IMR-90 (cell line): ENCODE results near the gene STK10. TPM values are rescaled to one million over a fixed set of nuclear protein-coding genes. Genes with fewer than 3 reads are reported as not detected.

Experiments
- ATAC-seq: fragments of 200-7000 bp; cut with Tn5 transposase; 2 replicates; pipeline ENCODE4 v1.9.1; 2020; ENCODE audit warnings: low read depth, mild to moderate bottlenecking, moderate library complexity
- BruUV-seq: library from RNA; stranded (reverse); fragments of 400-500 nt; replicated peaks from 2 replicates; lab custom pipeline; 2021; lab: Mats Ljungman, UMichigan
- CTCF ChIA-PET: fragments of 300-600 bp; formaldehyde crosslinking; extraction: SDS; loops from one replicate; lab custom pipeline; 2021; ENCODE audit warnings: antibody characterized with exemption; lab: Yijun Ruan, JAX
- POLR2A ChIA-PET: fragments of 300-600 bp; sonication (Branson Sonifier 250); formaldehyde crosslinking; loops from one replicate; lab custom pipeline; 2022; ENCODE audit warnings: antibody characterized with exemption; ENCODE audit not compliant: unreplicated experiment; lab: Charles Lee
- DNase-seq: peaks from one replicate; pipeline ENCODE4 v3.0.0; 2013
- H2AFZ ChIP-seq: replicated peaks from 2 replicates; pipeline ENCODE3; 2013; ENCODE audit warnings: low read length, mild to moderate bottlenecking; ENCODE audit not compliant: poor library complexity
- H2AK5ac ChIP-seq: 2 replicates; pipeline ENCODE4 v1.6.1; 2013; ENCODE audit warnings: low read depth, low read length, inconsistent platforms
- H2AK9ac ChIP-seq: replicated peaks from 2 replicates; pipeline ENCODE3; 2013; ENCODE audit warnings: mild to moderate bottlenecking, low read depth, low read length, moderate library complexity; ENCODE audit not compliant: poor library complexity
- H2BK120ac ChIP-seq: 2 replicates; pipeline ENCODE4 v1.6.1; 2013; ENCODE audit warnings: low read depth, low read length, inconsistent platforms
- H2BK15ac ChIP-seq: 3 replicates; pipeline ENCODE4 v1.6.1; 2013; ENCODE audit warnings: low read depth, low read length, inconsistent platforms
- H2BK20ac ChIP-seq: 2 replicates; pipeline ENCODE4 v1.6.1; 2013; ENCODE audit warnings: low read depth, mild to moderate bottlenecking, inconsistent platforms, low read length, moderate library complexity
- H2BK5ac ChIP-seq: 2 replicates; pipeline ENCODE4 v1.6.1; 2013; ENCODE audit warnings: mild to moderate bottlenecking, low read depth, low read length, inconsistent platforms; ENCODE audit not compliant: poor library complexity, severe bottlenecking
- H3K14ac ChIP-seq: replicated peaks from 2 replicates; pipeline ENCODE4 v1.6.1; 2013; ENCODE audit warnings: low read depth, low read length, inconsistent platforms
- H3K18ac ChIP-seq: 2 replicates; pipeline ENCODE4 v1.6.1; 2013; ENCODE audit warnings: low read depth, low read length, control low read depth
- H3K23ac ChIP-seq: 2 replicates; pipeline ENCODE4 v1.6.1; 2013; ENCODE audit warnings: low read depth, low read length, inconsistent platforms
- H3K27ac ChIP-seq: 2 replicates; pipeline ENCODE4 v1.5.1; 2013; ENCODE audit warnings: mild to moderate bottlenecking, control low read depth, low read length; ENCODE audit not compliant: insufficient read depth
- H3K27me3 ChIP-seq: 2 replicates; pipeline ENCODE4 v1.6.1; 2013; ENCODE audit warnings: low read length; ENCODE audit not compliant: control insufficient read depth, insufficient read depth
- H3K36me3 ChIP-seq: 2 replicates; pipeline ENCODE4 v1.6.1; 2013; ENCODE audit warnings: low read length, mixed read lengths; ENCODE audit not compliant: control insufficient read depth, insufficient read depth
- H3K4ac ChIP-seq: 2 replicates; pipeline ENCODE4 v1.6.1; 2013; ENCODE audit warnings: low read depth, low read length, inconsistent platforms
- H3K4me1 ChIP-seq: 2 replicates; pipeline ENCODE4 v1.6.1; 2013; ENCODE audit warnings: low read length, mixed read lengths; ENCODE audit not compliant: control insufficient read depth, insufficient read depth
- H3K4me2 ChIP-seq: 2 replicates; pipeline ENCODE4 v1.6.1; 2013; ENCODE audit warnings: low read depth, mild to moderate bottlenecking, control low read depth, low read length, moderate library complexity
- H3K4me3 ChIP-seq: 2 replicates; pipeline ENCODE4 v1.5.1; 2013; ENCODE audit warnings: low read depth, mild to moderate bottlenecking, control low read depth, low read length, moderate library complexity; ENCODE audit not compliant: insufficient read depth
- H3K56ac ChIP-seq: 2 replicates; pipeline ENCODE4 v1.6.1; 2013; ENCODE audit warnings: low read length, inconsistent platforms; ENCODE audit not compliant: insufficient read depth; ENCODE audit errors: extremely low read depth
- H3K79me1 ChIP-seq, 2 experiments: 2 replicates each; pipeline ENCODE4 v1.6.1; 2013; ENCODE audit warnings: low read length in 2 of 2, inconsistent platforms in 1 of 2, low read depth in 1 of 2
- H3K9ac ChIP-seq: 2 replicates; pipeline ENCODE4 v1.6.1; 2013; ENCODE audit warnings: low read depth, low read length, control low read depth
- H3K9me1 ChIP-seq: 2 replicates; pipeline ENCODE4 v1.6.1; 2013; ENCODE audit warnings: low read length, inconsistent platforms; ENCODE audit not compliant: insufficient read depth
- H3K9me3 ChIP-seq: 2 replicates; pipeline ENCODE4 v1.6.1; 2013; ENCODE audit warnings: low read length; ENCODE audit not compliant: control insufficient read depth, insufficient read depth
- H4K20me1 ChIP-seq: 2 replicates; pipeline ENCODE4 v1.6.1; 2013; ENCODE audit warnings: low read length, inconsistent platforms; ENCODE audit not compliant: insufficient read depth
- H4K5ac ChIP-seq: 2 replicates; pipeline ENCODE4 v1.6.1; 2013; ENCODE audit warnings: mild to moderate bottlenecking, low read depth, low read length, control low read depth
- H4K8ac ChIP-seq, 2 experiments: 2 replicates each; pipeline ENCODE4 v1.6.1; 2013; ENCODE audit warnings: low read depth in 2 of 2, low read length in 2 of 2, control low read depth in 1 of 2, inconsistent platforms in 1 of 2
- H4K91ac ChIP-seq: 2 replicates; pipeline ENCODE4 v1.6.1; 2013; ENCODE audit warnings: low read depth, low read length, inconsistent platforms; ENCODE audit not compliant: insufficient read depth
- BHLHE40 ChIP-seq: fragments of 150-350 bp; IDR thresholded peaks from 2 replicates; pipeline ENCODE4 v1.6.1; 2016; ENCODE audit warnings: mild to moderate bottlenecking, low read depth, low read length
- CEBPB ChIP-seq: IDR thresholded peaks from 2 replicates; pipeline ENCODE4 v1.6.1; 2012; ENCODE audit warnings: low read depth, low read length, improper control_type of control experiment
- CHD1 ChIP-seq: IDR thresholded peaks from 2 replicates; pipeline ENCODE4 v1.6.1; 2012; ENCODE audit warnings: low read depth, low read length, improper control_type of control experiment
- FOS ChIP-seq: fragments of 150-350 bp; IDR thresholded peaks from 2 replicates; pipeline ENCODE4 v1.6.1; 2016; ENCODE audit warnings: low read depth, low read length
- MAFK ChIP-seq: IDR thresholded peaks from 2 replicates; pipeline ENCODE4 v1.6.1; 2012; ENCODE audit warnings: low read depth, low read length, improper control_type of control experiment
- MAZ ChIP-seq: IDR thresholded peaks from 2 replicates; pipeline ENCODE4 v1.6.1; 2012; ENCODE audit warnings: low read depth, mild to moderate bottlenecking, low read length, improper control_type of control experiment, moderate library complexity, borderline replicate concordance
- NFE2L2 ChIP-seq: fragments of 150-350 bp; IDR thresholded peaks from 2 replicates; pipeline ENCODE4 v1.6.1; 2016; ENCODE audit warnings: low read depth, mild to moderate bottlenecking, low read length
- POLR2A ChIP-seq: IDR thresholded peaks from 2 replicates; pipeline ENCODE4 v1.6.1; 2012; ENCODE audit warnings: mild to moderate bottlenecking, low read depth, low read length
- RAD21 ChIP-seq: IDR thresholded peaks from 2 replicates; pipeline ENCODE4 v1.6.1; 2012; ENCODE audit warnings: low read length, improper control_type of control experiment
- RCOR1 ChIP-seq: IDR thresholded peaks from 2 replicates; pipeline ENCODE4 v1.6.1; 2012; ENCODE audit warnings: mild to moderate bottlenecking, low read length, improper control_type of control experiment; ENCODE audit not compliant: insufficient replicate concordance
- RFX5 ChIP-seq: IDR thresholded peaks from 2 replicates; pipeline ENCODE4 v1.8.0; 2012; ENCODE audit warnings: low read depth, mild to moderate bottlenecking, low read length, moderate library complexity
- SMC3 ChIP-seq: fragments of 150-350 bp; IDR thresholded peaks from 2 replicates; pipeline ENCODE4 v1.6.1; 2016; ENCODE audit warnings: low read depth, mild to moderate bottlenecking, antibody characterized with exemption, low read length, moderate library complexity
- WGBS, 2 experiments: methylation state at CpG; one replicate each; pipeline versions ENCODE4 v1.1.5 to v1.1.7; 2013; ENCODE audit warnings: missing lambda C conversion rate in 2 of 2; ENCODE audit not compliant: insufficient read length in 1 of 2; ENCODE audit errors: extremely low coverage in 2 of 2; 5-methylcytosine and 5-hydroxymethylcytosine counted together
- dilution Hi-C: fragments of 300-500 bp; cut with HindIII; formaldehyde crosslinking; loops from one replicate; pipeline ENCODE4 v1.14.3; 2018; ENCODE audit warnings: low sequenced_read_pairs; ENCODE audit not compliant: unreplicated experiment
- in situ Hi-C: fragments of 300-500 bp; cut with MboI; formaldehyde crosslinking; loops from 3 replicates; pipeline ENCODE4 v1.14.3; 2019; ENCODE audit warnings: low sequenced_read_pairs, inconsistent platforms, mixed read lengths
- intact Hi-C: fragments of 100-400 bp; cut with micrococcal nuclease; formaldehyde crosslinking; loops from 2 replicates; pipeline ENCODE4 v1.10.0; 2022
- polyA plus RNA-seq, 3 experiments: library from polyadenylated mRNA; depleted of rRNA; stranded (reverse); fragments of >200 nt; gene quantifications; 2 replicates each; pipeline ENCODE4 v1.2.3, GENCODE V29; 2012; ENCODE audit warnings: low replicate concordance in 1 of 3
- total RNA-seq: library from RNA; depleted of rRNA; stranded (reverse); fragments of >200 nt; gene quantifications from 2 replicates; pipeline ENCODE4 v1.2.3, GENCODE V29; 2012
- TF ChIP-seq, protein P1 (sequence below): fragments of 150-350 bp; IDR thresholded peaks from 2 replicates; pipeline ENCODE4 v1.6.1; 2016; ENCODE audit warnings: low read depth, mild to moderate bottlenecking, low read length, moderate library complexity, borderline replicate concordance
- TF ChIP-seq, protein P2 (sequence below): fragments of 150-350 bp; IDR thresholded peaks from 2 replicates; pipeline ENCODE4 v1.6.1; 2017; ENCODE audit warnings: mild to moderate bottlenecking, antibody characterized with exemption, low read length, low read depth
- TF ChIP-seq, protein P3 (sequence below): conservative IDR thresholded peaks from 2 replicates; pipeline ENCODE4 v1.5.1; 2012; ENCODE audit warnings: mild to moderate bottlenecking, low read depth, low read length, improper control_type of control experiment

Gene STK10
- total and polyA plus RNA-seq, 2 of the 4 experiments (the other 2 are of a cell fraction): 15.4 to 18.5 TPM

DNA sequence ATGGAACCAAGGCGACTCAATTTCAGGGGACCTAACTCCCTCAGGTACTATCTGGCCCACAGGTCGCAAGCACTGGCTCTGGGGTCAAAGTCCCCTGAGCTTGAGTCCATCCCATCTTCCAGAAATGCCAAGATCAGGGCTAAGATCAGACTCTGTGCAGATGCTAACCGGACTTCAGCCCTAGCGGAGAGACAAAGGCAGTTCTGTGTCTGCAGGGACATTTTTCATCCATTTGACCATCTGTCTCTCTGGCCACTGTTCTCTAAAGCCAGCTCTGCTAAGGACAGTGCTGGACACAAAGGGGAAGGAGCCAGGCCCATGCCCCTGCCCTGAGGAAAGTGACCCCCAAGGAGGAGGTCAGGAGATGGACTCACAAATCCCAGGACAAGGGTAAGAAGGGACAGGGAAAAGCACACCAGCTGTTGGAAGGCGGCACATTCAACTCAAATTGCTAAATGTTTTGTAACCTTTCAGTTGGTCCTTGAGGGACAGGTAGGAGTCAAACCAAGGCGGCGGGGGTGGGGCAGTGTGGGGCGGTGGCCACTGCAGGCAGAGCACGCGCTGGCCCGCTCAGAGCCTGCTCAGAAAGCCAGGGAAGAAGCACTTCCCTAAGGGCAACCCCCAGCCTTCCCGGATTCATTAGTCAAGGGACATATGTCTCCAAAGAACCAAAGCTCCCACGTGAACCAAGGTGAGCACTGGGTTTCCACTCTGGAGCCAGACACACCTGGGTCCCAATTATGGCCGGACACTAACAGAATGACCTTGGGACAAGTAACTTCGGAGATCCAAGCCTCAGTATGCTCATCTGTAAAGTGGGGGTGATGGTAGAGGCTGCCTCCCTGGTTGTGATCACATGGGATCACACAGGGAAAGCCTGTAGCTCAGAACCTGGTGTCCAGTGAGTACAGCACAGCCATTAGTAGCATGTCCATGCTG, 42.8 kb downstream of the STK10 start:
- Histone ChIP-seq H2BK20ac (no peak overlapping the region), H2AK9ac (no peak overlapping the region), H3K36me3 (peaks cover 6% of the 10 kb centered on the region), H3K4me1 (peaks cover 20% of the 10 kb centered on the region), H2AK5ac (no peak overlapping the region), H4K8ac (no peak overlapping the region), H2BK120ac (no peak overlapping the region), H3K14ac (no peak overlapping the region), H2AFZ (peak overlapping the region; percentile 14), H3K27ac (no peak overlapping the region), H3K4me3 (no peak overlapping the region), H2BK5ac (no peak overlapping the region), H3K23ac (no peak overlapping the region), H3K9me3 (no peaks in the 10 kb centered on the region), H3K79me1 (peaks cover 40 to 83% of the 10 kb centered on the region in 2 experiments), H2BK15ac (no peak overlapping the region), H3K27me3 (no peaks in the 10 kb centered on the region), H3K56ac (no peak overlapping the region), H3K18ac (no peak overlapping the region), H4K5ac (no peak overlapping the region), H4K91ac (no peak overlapping the region), H3K9me1 (peaks cover 12% of the 10 kb centered on the region), H3K9ac (no peak overlapping the region), H3K4ac (no peak overlapping the region), H3K4me2 (no peak overlapping the region), H4K20me1 (peaks cover 47% of the 10 kb centered on the region)
- in situ Hi-C loops: no loop called here
- DNase-seq: no peak
- dilution Hi-C loops: no loop called here
- CTCF ChIA-PET: no interaction called here
- WGBS, 2 experiments: 97% methylated on average over 11 of the region's 15 CpGs; no CpG with 5 or more reads in 1 of the 2 experiments
- ATAC-seq: no peak
- intact Hi-C loops: no loop called here
- no TSS peak for BruUV-seq
- POLR2A ChIA-PET: no interaction called here
- TF ChIP-seq MAFK (no peak), FOS (no peak), POLR2A (no peak), RFX5 (no peak), NFE2L2 (no peak), MAZ (no peak), CEBPB (no peak), BHLHE40 (no peak), SMC3 (no peak), RCOR1 (no peak), RAD21 (no peak), CHD1 (no peak)
- TF ChIP-seq, protein P1, sequence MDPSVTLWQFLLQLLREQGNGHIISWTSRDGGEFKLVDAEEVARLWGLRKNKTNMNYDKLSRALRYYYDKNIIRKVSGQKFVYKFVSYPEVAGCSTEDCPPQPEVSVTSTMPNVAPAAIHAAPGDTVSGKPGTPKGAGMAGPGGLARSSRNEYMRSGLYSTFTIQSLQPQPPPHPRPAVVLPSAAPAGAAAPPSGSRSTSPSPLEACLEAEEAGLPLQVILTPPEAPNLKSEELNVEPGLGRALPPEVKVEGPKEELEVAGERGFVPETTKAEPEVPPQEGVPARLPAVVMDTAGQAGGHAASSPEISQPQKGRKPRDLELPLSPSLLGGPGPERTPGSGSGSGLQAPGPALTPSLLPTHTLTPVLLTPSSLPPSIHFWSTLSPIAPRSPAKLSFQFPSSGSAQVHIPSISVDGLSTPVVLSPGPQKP: no peak
- TF ChIP-seq, protein P2, sequence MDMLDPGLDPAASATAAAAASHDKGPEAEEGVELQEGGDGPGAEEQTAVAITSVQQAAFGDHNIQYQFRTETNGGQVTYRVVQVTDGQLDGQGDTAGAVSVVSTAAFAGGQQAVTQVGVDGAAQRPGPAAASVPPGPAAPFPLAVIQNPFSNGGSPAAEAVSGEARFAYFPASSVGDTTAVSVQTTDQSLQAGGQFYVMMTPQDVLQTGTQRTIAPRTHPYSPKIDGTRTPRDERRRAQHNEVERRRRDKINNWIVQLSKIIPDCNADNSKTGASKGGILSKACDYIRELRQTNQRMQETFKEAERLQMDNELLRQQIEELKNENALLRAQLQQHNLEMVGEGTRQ: no peak
- TF ChIP-seq, protein P3, sequence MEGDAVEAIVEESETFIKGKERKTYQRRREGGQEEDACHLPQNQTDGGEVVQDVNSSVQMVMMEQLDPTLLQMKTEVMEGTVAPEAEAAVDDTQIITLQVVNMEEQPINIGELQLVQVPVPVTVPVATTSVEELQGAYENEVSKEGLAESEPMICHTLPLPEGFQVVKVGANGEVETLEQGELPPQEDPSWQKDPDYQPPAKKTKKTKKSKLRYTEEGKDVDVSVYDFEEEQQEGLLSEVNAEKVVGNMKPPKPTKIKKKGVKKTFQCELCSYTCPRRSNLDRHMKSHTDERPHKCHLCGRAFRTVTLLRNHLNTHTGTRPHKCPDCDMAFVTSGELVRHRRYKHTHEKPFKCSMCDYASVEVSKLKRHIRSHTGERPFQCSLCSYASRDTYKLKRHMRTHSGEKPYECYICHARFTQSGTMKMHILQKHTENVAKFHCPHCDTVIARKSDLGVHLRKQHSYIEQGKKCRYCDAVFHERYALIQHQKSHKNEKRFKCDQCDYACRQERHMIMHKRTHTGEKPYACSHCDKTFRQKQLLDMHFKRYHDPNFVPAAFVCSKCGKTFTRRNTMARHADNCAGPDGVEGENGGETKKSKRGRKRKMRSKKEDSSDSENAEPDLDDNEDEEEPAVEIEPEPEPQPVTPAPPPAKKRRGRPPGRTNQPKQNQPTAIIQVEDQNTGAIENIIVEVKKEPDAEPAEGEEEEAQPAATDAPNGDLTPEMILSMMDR: no peak
